ENCODE data around the gene NSUN7.
"Not testable (repeated sequence)": the region's sequence is repeated elsewhere in the genome, so short reads cannot be mapped to it uniquely, and the experiment has no call there.

The NSUN7 gene

GRCh38 chr4:40808926-40809457 is 59.2 kb downstream of the NSUN7 start:
- TF ChIP-seq CTCF (IDR thresholded peaks at IDR 0.05; ENCODE audit: low read depth, low read length): no peak
- DNase-seq (ENCODE audit: low read depth, low spot score): no peak
- in situ Hi-C loops (cut with HindIII; ENCODE audit: low sequenced_read_pairs): no loop called here
- no peak overlapping the region for H3K4me3 ChIP-seq (ENCODE audit: low read depth, low read length)

- DNase-seq (ENCODE audit: low read depth, low spot score): peak; percentile 16
- in situ Hi-C loops (cut with HindIII; ENCODE audit: low sequenced_read_pairs): no loop called here
- H3K4me3 ChIP-seq (ENCODE audit: low read depth, low read length): no peak overlapping the region
- TF ChIP-seq CTCF (IDR thresholded peaks at IDR 0.05; ENCODE audit: low read depth, low read length): no peak
Observed at GRCh38 chr4:40811956-40812355, 62.2 kb downstream of the NSUN7 start.

GRCh38 chr4:40812386-40812785 is 62.6 kb downstream of the NSUN7 start:
- no peak for DNase-seq (ENCODE audit: low read depth, low spot score)
- H3K4me3 ChIP-seq (ENCODE audit: low read depth, low read length): no peak overlapping the region
- TF ChIP-seq CTCF (IDR thresholded peaks at IDR 0.05; ENCODE audit: low read depth, low read length): no peak
- in situ Hi-C loops (cut with HindIII; ENCODE audit: low sequenced_read_pairs): no loop called here

- no peak for DNase-seq (ENCODE audit: low read depth, low spot score)
- no peak overlapping the region for H3K4me3 ChIP-seq (ENCODE audit: low read depth, low read length)
- in situ Hi-C loops (cut with HindIII; ENCODE audit: low sequenced_read_pairs): no loop called here
- TF ChIP-seq CTCF (IDR thresholded peaks at IDR 0.05; ENCODE audit: low read depth, low read length): no peak
Observed at GRCh38 chr4:40812856-40813255, 63.1 kb downstream of the NSUN7 start.

GRCh38 chr4:40817157-40817556 is 67.4 kb downstream of the NSUN7 start:
- in situ Hi-C loops (cut with HindIII; ENCODE audit: low sequenced_read_pairs); DNase-seq (ENCODE audit: low read depth, low spot score); H3K4me3 ChIP-seq (ENCODE audit: low read depth, low read length): not testable (repeated sequence)

GRCh38 chr4:40820101-40820500 is 70.3 kb downstream of the NSUN7 start:
- TF ChIP-seq CTCF (IDR thresholded peaks at IDR 0.05; ENCODE audit: low read depth, low read length): no peak
- DNase-seq (ENCODE audit: low read depth, low spot score): no peak
- in situ Hi-C loops (cut with HindIII; ENCODE audit: low sequenced_read_pairs): no loop called here
- no peak overlapping the region for H3K4me3 ChIP-seq (ENCODE audit: low read depth, low read length)

- in situ Hi-C loops (cut with HindIII; ENCODE audit: low sequenced_read_pairs): no loop called here
- no peak for DNase-seq (ENCODE audit: low read depth, low spot score)
- no peak for TF ChIP-seq CTCF (IDR thresholded peaks at IDR 0.05; ENCODE audit: low read depth, low read length)
- H3K4me3 ChIP-seq (ENCODE audit: low read depth, low read length): no peak overlapping the region
Observed at GRCh38 chr4:40822420-40823166, 72.8 kb downstream of the NSUN7 start.

Data from astrocyte of the spinal cord (primary cell).